SK-N-SH (cell line): ENCODE data around the gene EGF. TPM values are rescaled to one million over a fixed set of nuclear protein-coding genes. Genes with fewer than 3 reads are reported as not detected.

Experiments
- CTCF ChIA-PET: fragments of 300-600, 350-600 bp; formaldehyde crosslinking; extraction: SDS; loops from one replicate; lab custom pipeline; 2021; lab: Yijun Ruan, JAX
- POLR2A ChIA-PET: fragments of 350-600 bp; sonication (Branson Sonifier 250); formaldehyde crosslinking; extraction: SDS; loops from one replicate; lab custom pipeline; 2020; ENCODE audit warnings: antibody characterized with exemption, inconsistent platforms; lab: Yijun Ruan, JAX
- DNase-seq: peaks from one replicate; pipeline ENCODE4 v3.0.0; 2012
- H2AFZ ChIP-seq: fragments of 200-600 bp; sonication (generic); 2 replicates; pipeline ENCODE4 v1.8.1; 2016; ENCODE audit warnings: antibody characterized with exemption, mild to moderate bottlenecking, low read depth
- H3F3A ChIP-seq: fragments of 200-600 bp; sonication (generic); replicated peaks from 2 replicates; pipeline ENCODE3; 2016; ENCODE audit warnings: antibody characterized with exemption, mild to moderate bottlenecking; ENCODE audit not compliant: insufficient read depth
- H3K27ac ChIP-seq, 2 experiments: fragments of 200-500 bp in 1 of 2; fragments of 200-600 bp in 1 of 2; sonication (Bioruptor generic) in 1 of 2; sonication (generic), shearing (Covaris generic) in 1 of 2; 2 replicates each; pipeline versions ENCODE4 v1.5.1 to v1.6.1; 2014 to 2016; ENCODE audit warnings: low read depth in 2 of 2, inconsistent platforms in 1 of 2, low read length in 1 of 2, mild to moderate bottlenecking in 1 of 2, mixed read lengths in 1 of 2
- H3K27me3 ChIP-seq: fragments of 200-600 bp; sonication (generic), shearing (Covaris generic); 2 replicates; pipeline ENCODE4 v1.6.1; 2016; ENCODE audit warnings: mixed run types; ENCODE audit not compliant: insufficient read depth
- H3K36me3 ChIP-seq, 2 experiments: fragments of 200-500 bp in 1 of 2; fragments of 200-600 bp in 1 of 2; sonication (Bioruptor generic) in 1 of 2; sonication (generic) in 1 of 2; replicated peaks in 1 of 2; 2 replicates each; pipeline versions ENCODE3 to v1.5.1; 2014 to 2016; ENCODE audit warnings: low read length in 1 of 2, mild to moderate bottlenecking in 1 of 2; ENCODE audit not compliant: insufficient read depth in 2 of 2, control insufficient read depth in 1 of 2
- H3K4me1 ChIP-seq, 2 experiments: fragments of 200-500 bp in 1 of 2; fragments of 200-600 bp in 1 of 2; sonication (Bioruptor generic) in 1 of 2; sonication (generic), shearing (Covaris generic) in 1 of 2; 2 replicates each; pipeline versions ENCODE4 v1.5.1 to v1.6.1; 2014 to 2016; ENCODE audit warnings: low read depth in 1 of 2, low read length in 1 of 2, mixed run types in 1 of 2; ENCODE audit not compliant: insufficient read depth in 2 of 2, control insufficient read depth in 1 of 2
- H3K4me2 ChIP-seq: fragments of 200-600 bp; sonication (generic), shearing (Covaris generic); 2 replicates; pipeline ENCODE4 v1.6.1; 2017; ENCODE audit warnings: mixed run types
- H3K4me3 ChIP-seq, 2 experiments: fragments of 200-500 bp in 1 of 2; fragments of 200-600 bp in 1 of 2; sonication (Bioruptor generic) in 1 of 2; sonication (generic), shearing (Covaris generic) in 1 of 2; 2 replicates each; pipeline versions ENCODE4 v1.5.1 to v1.8.1; 2014 to 2016; ENCODE audit warnings: low read depth in 2 of 2, inconsistent platforms in 1 of 2, low read length in 1 of 2, mild to moderate bottlenecking in 1 of 2, mixed read lengths in 1 of 2, moderate library complexity in 1 of 2
- H3K79me2 ChIP-seq: fragments of 200-600 bp; sonication (generic); 2 replicates; pipeline ENCODE4 v1.8.1; 2017; ENCODE audit warnings: mild to moderate bottlenecking; ENCODE audit not compliant: insufficient read depth
- H3K9ac ChIP-seq: fragments of 200-600 bp; sonication (generic); 2 replicates; pipeline ENCODE4 v1.6.1; 2017; ENCODE audit warnings: mixed run types
- H3K9me2 ChIP-seq: fragments of 200-600 bp; sonication (generic); 2 replicates; pipeline ENCODE4 v1.6.1; 2017; ENCODE audit warnings: mixed run types
- H3K9me3 ChIP-seq: fragments of 200-600 bp; sonication (generic); 2 replicates; pipeline ENCODE4 v1.6.1; 2017; ENCODE audit warnings: mixed run types, mild to moderate bottlenecking, moderate library complexity
- H4K20me1 ChIP-seq: fragments of 200-600 bp; sonication (generic); 2 replicates; pipeline ENCODE4 v1.6.1; 2017; ENCODE audit warnings: mild to moderate bottlenecking, mixed run types; ENCODE audit not compliant: insufficient read depth
- CHD2 ChIP-seq: fragments of 150-350 bp; IDR thresholded peaks from 2 replicates; pipeline ENCODE4 v1.6.1; 2018; ENCODE audit warnings: low read length; ENCODE audit not compliant: partially characterized antibody
- ELF1 ChIP-seq: IDR thresholded peaks from 2 replicates; pipeline ENCODE4 v1.4.0; 2012
- FOSL2 ChIP-seq: IDR thresholded peaks from 2 replicates; pipeline ENCODE4 v1.4.0; 2012; ENCODE audit warnings: low read depth, mild to moderate bottlenecking, moderate library complexity, borderline replicate concordance
- FOXM1 ChIP-seq: IDR thresholded peaks from 2 replicates; pipeline ENCODE4 v1.4.0; 2012; ENCODE audit warnings: low read depth, mild to moderate bottlenecking
- GABPA ChIP-seq: IDR thresholded peaks from 2 replicates; pipeline ENCODE4 v1.4.0; 2012; ENCODE audit warnings: low read depth, mild to moderate bottlenecking
- GATA2 ChIP-seq: sonication (generic); formaldehyde crosslinking; IDR thresholded peaks from 2 replicates; pipeline ENCODE4 v1.5.0; 2020; ENCODE audit warnings: mild to moderate bottlenecking, missing genetic modification reagents
- MXI1 ChIP-seq: IDR thresholded peaks from 2 replicates; pipeline ENCODE4 v1.6.1; 2012; ENCODE audit warnings: mild to moderate bottlenecking, low read depth, low read length, improper control_type of control experiment
- POLR2AphosphoS5 ChIP-seq: IDR thresholded peaks from 2 replicates; pipeline ENCODE4 v1.6.1; 2012; ENCODE audit warnings: low read depth, low read length
- RAD21 ChIP-seq: IDR thresholded peaks from 2 replicates; pipeline ENCODE4 v1.6.1; 2012; ENCODE audit warnings: mild to moderate bottlenecking, low read length
- RCOR1 ChIP-seq: fragments of 150-350 bp; IDR thresholded peaks from 2 replicates; pipeline ENCODE4 v1.6.1; 2017; ENCODE audit warnings: antibody characterized with exemption, low read length
- RXRA ChIP-seq: IDR thresholded peaks from 2 replicates; pipeline ENCODE4 v1.4.0; 2012; ENCODE audit warnings: low read depth, mild to moderate bottlenecking, borderline replicate concordance
- SIN3A ChIP-seq: IDR thresholded peaks from 2 replicates; pipeline ENCODE4 v1.6.1; 2012; ENCODE audit warnings: low read depth, mild to moderate bottlenecking, low read length, moderate library complexity, borderline replicate concordance
- SMC3 ChIP-seq: IDR thresholded peaks from 2 replicates; pipeline ENCODE4 v1.6.1; 2012; ENCODE audit warnings: low read depth, low read length, improper control_type of control experiment
- TAF1 ChIP-seq: IDR thresholded peaks from 2 replicates; pipeline ENCODE4 v1.6.1; 2012; ENCODE audit warnings: low read depth, mild to moderate bottlenecking, low read length, moderate library complexity, borderline replicate concordance
- TCF12 ChIP-seq: IDR thresholded peaks from 2 replicates; pipeline ENCODE4 v1.4.0; 2012
- WGBS: methylation state at CpG from one replicate; pipeline ENCODE4 v1.1.6; 2017; ENCODE audit warnings: low lambda C conversion rate; 5-methylcytosine and 5-hydroxymethylcytosine counted together
- polyA plus RNA-seq, 3 experiments: library from polyadenylated mRNA; depleted of rRNA; stranded (reverse); fragments of >200 nt; gene quantifications; 2 replicates each; pipeline ENCODE4 v1.2.3, GENCODE V29; 2012
- TF ChIP-seq, protein P1 (sequence below): fragments of 150-350 bp; IDR thresholded peaks from 2 replicates; pipeline ENCODE4 v1.6.1; 2016; ENCODE audit warnings: mild to moderate bottlenecking, low read depth, low read length
- TF ChIP-seq, protein P2 (sequence below): IDR thresholded peaks from 2 replicates; pipeline ENCODE4 v1.4.0; 2012; ENCODE audit warnings: low read depth, borderline replicate concordance
- TF ChIP-seq, protein P3 (sequence below): IDR thresholded peaks from 2 replicates; pipeline ENCODE4 v1.4.0; 2012; ENCODE audit warnings: low read depth
- TF ChIP-seq, protein P4 (sequence below): fragments of 150-350 bp; IDR thresholded peaks from 2 replicates; pipeline ENCODE4 v1.6.1; 2017; ENCODE audit warnings: antibody characterized with exemption, low read length, low read depth, borderline replicate concordance

EGF gene
- polyA plus RNA-seq, 1 of the 3 experiments (the other 2 are of a cell fraction): 0.89 TPM

DNA sequence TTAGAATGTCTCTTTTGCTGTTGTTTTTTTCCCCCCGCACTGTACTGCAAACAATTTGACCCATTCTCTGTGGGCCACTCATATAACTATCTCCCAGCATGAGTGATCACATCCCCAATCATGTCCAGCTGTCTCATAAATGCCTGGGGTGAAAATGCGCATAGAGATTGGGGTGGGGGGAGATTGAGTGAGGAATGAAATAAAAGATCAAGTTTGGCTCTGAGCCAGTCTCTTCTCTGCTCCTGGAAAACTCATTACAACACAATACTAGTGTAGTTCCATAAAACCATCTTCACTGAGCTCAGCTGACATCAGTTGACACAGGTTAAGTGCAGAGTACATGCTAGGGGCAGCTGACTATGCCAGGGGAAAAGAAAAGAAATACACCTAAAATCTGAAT lies 96.9 kb downstream of the EGF start:
- H3F3A ChIP-seq: no peaks in the 10 kb centered on the region
- H4K20me1 ChIP-seq: no peaks in the 10 kb centered on the region
- H2AFZ ChIP-seq: no peak overlapping the region
- no peaks in the 10 kb centered on the region for H3K4me1 ChIP-seq
- WGBS: 86% methylated on average over 2 of the region's 2 CpGs
- H3K9ac ChIP-seq: no peak overlapping the region
- no peaks in the 10 kb centered on the region for H3K27me3 ChIP-seq
- DNase-seq: no peak
- no peak overlapping the region for H3K4me2 ChIP-seq
- CTCF ChIA-PET: interaction anchor here (1.4 to 19.2 kb wide), 4 partner anchors 11 to 508 kb away, joined by 3 to 591 read pairs (median 10); no protein-coding TSS in a partner anchor
- no peaks in the 10 kb centered on the region for H3K79me2 ChIP-seq
- no peak overlapping the region for H3K4me3 ChIP-seq
- H3K27ac ChIP-seq: no peak overlapping the region
- no peaks in the 10 kb centered on the region for H3K9me3 ChIP-seq
- H3K36me3 ChIP-seq: no peaks in the 10 kb centered on the region
- POLR2A ChIA-PET: interaction anchor here (0.6 kb wide), 1 partner anchor 512 kb away, joined by 3 read pairs; no protein-coding TSS in a partner anchor
- H3K9me2 ChIP-seq: no peaks in the 10 kb centered on the region
- no peak for TF ChIP-seq TAF1
- TF ChIP-seq TCF12: no peak
- TF ChIP-seq FOSL2: no peak
- TF ChIP-seq MXI1: no peak
- TF ChIP-seq POLR2AphosphoS5: no peak
- no peak for TF ChIP-seq RAD21

DNA sequence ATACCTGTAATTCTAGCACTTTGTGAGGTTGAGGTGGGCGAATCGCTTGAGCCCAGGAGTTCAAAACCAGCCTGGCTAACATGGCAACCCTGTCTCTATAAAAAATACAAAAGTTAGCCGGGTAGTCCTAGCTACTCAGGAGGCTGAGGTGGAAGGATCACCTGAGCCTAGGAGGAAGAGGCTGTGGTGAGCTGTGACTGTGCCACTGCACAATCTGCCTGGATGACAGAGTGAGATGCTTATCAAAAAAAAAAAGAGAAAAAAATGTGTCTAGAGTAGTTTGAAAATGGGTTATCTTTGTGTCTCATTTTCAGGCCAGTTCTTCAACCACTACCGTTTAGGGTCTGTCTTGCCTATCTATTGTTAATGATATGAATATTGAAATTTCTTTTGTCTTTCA lies 98.1 kb downstream of the EGF start:
- Histone ChIP-seq H3K9me3 (no peaks in the 10 kb centered on the region), H3K9ac (no peak overlapping the region), H2AFZ (no peak overlapping the region), H3K9me2 (no peaks in the 10 kb centered on the region), H4K20me1 (no peaks in the 10 kb centered on the region), H3K4me2 (no peak overlapping the region), H3K4me1 (no peaks in the 10 kb centered on the region), H3K36me3 (no peaks in the 10 kb centered on the region), H3F3A (no peaks in the 10 kb centered on the region), H3K79me2 (no peaks in the 10 kb centered on the region), H3K27ac (no peak overlapping the region), H3K4me3 (no peak overlapping the region), H3K27me3 (no peaks in the 10 kb centered on the region)
- CTCF ChIA-PET: interaction anchor here (2.5 to 19.2 kb wide), 2 partner anchors 200 to 507 kb away, joined by 8 to 591 read pairs; no protein-coding TSS in a partner anchor
- TF ChIP-seq FOXM1 (no peak), RCOR1 (no peak), SIN3A (no peak), RAD21 (no peak), CHD2 (no peak), GATA2 (no peak), GABPA (no peak), ELF1 (no peak), FOSL2 (no peak), RXRA (no peak), SMC3 (no peak)
- TF ChIP-seq, protein P1, sequence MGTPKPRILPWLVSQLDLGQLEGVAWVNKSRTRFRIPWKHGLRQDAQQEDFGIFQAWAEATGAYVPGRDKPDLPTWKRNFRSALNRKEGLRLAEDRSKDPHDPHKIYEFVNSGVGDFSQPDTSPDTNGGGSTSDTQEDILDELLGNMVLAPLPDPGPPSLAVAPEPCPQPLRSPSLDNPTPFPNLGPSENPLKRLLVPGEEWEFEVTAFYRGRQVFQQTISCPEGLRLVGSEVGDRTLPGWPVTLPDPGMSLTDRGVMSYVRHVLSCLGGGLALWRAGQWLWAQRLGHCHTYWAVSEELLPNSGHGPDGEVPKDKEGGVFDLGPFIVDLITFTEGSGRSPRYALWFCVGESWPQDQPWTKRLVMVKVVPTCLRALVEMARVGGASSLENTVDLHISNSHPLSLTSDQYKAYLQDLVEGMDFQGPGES: no peak
- TF ChIP-seq, protein P2, sequence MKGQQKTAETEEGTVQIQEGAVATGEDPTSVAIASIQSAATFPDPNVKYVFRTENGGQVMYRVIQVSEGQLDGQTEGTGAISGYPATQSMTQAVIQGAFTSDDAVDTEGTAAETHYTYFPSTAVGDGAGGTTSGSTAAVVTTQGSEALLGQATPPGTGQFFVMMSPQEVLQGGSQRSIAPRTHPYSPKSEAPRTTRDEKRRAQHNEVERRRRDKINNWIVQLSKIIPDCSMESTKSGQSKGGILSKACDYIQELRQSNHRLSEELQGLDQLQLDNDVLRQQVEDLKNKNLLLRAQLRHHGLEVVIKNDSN: no peak
- TF ChIP-seq, protein P3, sequence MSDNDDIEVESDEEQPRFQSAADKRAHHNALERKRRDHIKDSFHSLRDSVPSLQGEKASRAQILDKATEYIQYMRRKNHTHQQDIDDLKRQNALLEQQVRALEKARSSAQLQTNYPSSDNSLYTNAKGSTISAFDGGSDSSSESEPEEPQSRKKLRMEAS: no peak
- TF ChIP-seq, protein P4, sequence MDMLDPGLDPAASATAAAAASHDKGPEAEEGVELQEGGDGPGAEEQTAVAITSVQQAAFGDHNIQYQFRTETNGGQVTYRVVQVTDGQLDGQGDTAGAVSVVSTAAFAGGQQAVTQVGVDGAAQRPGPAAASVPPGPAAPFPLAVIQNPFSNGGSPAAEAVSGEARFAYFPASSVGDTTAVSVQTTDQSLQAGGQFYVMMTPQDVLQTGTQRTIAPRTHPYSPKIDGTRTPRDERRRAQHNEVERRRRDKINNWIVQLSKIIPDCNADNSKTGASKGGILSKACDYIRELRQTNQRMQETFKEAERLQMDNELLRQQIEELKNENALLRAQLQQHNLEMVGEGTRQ: no peak
- no peak for DNase-seq
- 67% methylated on average over 4 of the region's 4 CpGs for WGBS
- POLR2A ChIA-PET: no interaction called here
